ENCODE measurements around the gene LZTS2. TPM values are rescaled to one million over a fixed set of nuclear protein-coding genes. Genes with fewer than 3 reads are reported as not detected.

The LZTS2 gene, protein sequence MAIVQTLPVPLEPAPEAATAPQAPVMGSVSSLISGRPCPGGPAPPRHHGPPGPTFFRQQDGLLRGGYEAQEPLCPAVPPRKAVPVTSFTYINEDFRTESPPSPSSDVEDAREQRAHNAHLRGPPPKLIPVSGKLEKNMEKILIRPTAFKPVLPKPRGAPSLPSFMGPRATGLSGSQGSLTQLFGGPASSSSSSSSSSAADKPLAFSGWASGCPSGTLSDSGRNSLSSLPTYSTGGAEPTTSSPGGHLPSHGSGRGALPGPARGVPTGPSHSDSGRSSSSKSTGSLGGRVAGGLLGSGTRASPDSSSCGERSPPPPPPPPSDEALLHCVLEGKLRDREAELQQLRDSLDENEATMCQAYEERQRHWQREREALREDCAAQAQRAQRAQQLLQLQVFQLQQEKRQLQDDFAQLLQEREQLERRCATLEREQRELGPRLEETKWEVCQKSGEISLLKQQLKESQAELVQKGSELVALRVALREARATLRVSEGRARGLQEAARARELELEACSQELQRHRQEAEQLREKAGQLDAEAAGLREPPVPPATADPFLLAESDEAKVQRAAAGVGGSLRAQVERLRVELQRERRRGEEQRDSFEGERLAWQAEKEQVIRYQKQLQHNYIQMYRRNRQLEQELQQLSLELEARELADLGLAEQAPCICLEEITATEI
- 65.0 and 82.7 TPM in 2 replicates for total RNA-seq

DNA sequence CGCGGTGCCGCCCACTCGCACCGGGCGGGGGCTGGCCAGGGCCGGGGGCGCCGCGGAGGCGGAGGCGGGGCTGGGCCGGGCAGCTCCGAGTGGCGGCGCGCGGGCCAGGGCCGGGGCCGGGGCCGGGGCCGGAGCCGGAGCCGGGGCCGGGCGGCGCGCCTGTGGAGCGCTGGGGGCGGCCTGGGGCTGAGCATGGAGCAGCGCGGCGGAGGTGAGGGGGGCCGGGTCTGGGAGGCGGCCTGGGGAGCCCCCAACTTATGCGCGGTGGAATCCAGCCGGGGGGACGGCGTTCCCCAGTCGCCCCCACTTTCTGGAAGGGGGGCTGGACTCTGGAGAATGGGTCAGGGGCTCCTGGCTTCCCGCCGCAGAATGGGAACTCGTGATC, at the start of gene LZTS2:
LZTS2 (plus strand) TSS at position 67 of the 385 bp plus-strand sequence. CDS start 2,731 bp downstream, outside the sequence.

DNA sequence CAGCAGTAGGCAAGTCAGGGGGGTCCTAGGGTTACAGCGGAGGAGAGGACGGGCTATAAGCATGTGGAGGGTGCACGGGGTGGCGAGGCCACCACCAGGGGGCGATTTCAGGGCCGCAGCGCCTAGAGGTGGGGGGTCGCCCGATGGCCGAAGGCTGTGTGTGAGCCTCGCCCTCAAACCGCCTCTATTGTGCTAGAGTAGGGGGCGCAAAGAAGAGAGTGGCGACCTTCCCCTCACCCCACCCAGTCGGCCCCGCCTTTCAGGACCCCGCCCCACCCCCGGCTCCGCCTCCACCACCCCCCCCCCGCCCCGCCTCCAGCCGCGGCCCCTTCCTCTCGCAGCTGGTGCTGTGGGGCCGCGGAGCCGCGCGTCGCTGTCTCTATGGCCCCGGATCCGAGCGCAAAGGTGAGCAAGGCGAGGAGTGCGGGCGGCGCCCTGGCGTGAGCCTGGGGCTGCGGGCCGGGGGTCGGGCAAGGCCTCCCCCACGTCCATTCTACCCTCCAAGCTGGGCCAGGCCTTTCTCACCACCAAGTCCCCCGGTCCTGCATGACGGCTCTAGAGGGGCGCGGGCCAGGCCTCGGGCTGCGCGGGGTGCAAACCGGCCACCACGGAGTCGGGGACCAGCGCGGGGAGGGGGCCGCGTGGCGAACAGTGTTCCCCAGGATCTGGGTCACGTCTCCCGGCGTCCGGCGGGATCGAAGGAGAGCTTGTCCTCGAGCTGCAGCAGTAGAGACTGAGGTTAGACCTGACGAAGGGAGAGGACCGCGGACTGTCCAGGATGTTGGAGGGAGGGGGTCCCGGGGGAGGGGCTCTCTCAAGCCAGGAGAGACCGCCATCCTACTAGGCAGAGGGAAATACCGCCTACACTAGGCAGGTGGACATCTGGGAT, 30.2 kb upstream of the LZTS2 start, which contains the start of gene SEMA4G:
SEMA4G (plus strand) TSS at position 318 of the 889 bp plus-strand sequence. CDS start 3,409 bp downstream, outside the sequence.

DNA sequence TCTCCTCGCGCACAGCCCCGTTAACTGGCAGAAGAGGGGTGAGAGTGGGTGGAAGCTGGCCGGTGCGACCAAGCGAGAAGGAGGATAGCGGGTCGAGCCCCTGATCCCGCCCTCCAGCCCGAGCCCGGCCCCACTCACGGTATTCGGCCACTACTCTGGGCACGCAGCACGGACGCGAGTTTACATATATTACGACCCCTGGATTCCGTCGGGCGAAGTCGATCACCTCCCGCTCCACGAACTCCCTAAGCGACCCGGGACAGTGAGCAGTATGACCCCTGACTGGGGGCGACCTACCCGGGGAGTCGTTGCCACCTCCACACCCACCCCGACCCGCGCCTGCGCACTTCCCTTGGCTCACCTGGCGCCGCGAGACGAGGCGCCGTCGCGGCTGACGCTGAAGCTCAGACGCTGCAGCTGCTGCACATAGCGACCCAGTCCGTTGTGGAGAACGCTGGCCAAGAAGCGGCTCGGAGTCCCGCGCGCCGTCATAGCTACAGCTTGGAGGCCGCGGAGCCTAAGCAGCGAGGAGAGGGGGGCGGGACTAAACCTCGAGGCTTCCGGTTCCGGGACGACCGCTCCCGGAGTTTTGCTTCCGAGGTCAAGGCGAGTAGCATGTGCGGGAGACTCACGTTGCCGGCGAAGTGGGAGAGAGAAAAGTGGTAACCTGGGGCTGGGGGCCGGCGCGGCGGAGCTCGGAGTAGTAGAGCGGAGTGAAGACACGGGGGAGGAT, 12.5 kb upstream of the LZTS2 start, which contains the start of the genes MRPL43 and TWNK:
MRPL43 (minus strand) TSS at position 546 of the 733 bp plus-strand sequence; CDS start at position 492, 54 bp downstream.
TWNK (plus strand) TSS at position 592 of the 733 bp plus-strand sequence. CDS start 668 bp downstream, outside the sequence.

DNA sequence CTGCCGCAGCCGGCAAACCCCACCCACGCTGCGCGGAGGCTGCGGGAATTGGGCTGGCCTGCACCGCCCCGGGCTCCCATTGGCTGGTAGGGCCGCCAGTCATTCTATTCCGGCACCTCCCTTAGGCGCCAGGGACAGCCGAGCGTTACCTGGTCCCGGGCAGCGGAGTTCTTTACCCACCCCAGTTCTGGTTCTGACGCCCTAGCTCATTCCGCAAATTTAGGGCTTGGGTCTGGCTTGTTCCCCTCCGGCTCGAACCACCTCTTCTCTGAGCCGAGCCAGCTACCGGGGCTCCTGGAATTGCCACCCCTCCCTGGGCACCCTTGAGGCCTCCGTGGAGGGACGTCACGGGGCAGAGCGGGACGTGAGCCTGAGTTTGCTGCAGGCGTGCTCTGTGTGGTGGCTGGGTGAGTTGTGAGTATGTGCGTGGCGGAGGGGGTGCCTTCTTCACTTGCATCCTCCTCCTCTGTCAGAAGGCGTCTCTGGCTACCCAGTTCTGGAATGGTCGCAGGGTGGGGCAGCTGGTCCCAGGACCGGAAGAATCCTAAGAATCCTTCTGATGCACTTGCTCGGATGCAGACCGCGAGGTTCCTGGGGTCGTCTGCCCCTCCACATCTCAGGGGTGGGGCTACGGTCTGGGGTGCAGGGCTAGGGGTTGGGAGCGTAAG, 31.7 kb downstream of the LZTS2 start, which contains the start of the genes PDZD7 and SFXN3:
PDZD7 (minus strand) TSS at position 2 of the 668 bp plus-strand sequence. CDS start 910 bp downstream, outside the sequence.
SFXN3 (plus strand) TSS at position 107 of the 668 bp plus-strand sequence. CDS start 3,461 bp downstream, outside the sequence.

Other genes starting within 250 kb of the LZTS2 start
- gene SLF2, start 86.8 kb upstream of the LZTS2 start, total RNA-seq, result 34.9 and 37.2 TPM in 2 replicates
- gene SEMA4G, start 30.3 kb upstream of the LZTS2 start, total RNA-seq, result 0.13 and 0.31 TPM in 2 replicates
- gene MRPL43, start 12.3 kb upstream of the LZTS2 start, total RNA-seq, result 48.4 and 62.6 TPM in 2 replicates
- gene TWNK, start 12.3 kb upstream of the LZTS2 start, total RNA-seq, result 3.3 and 5.7 TPM in 2 replicates
- gene PDZD7, start 31.3 kb downstream of the LZTS2 start, total RNA-seq, result 3.3 and 3.4 TPM in 2 replicates
- 86.0 and 107 TPM in 2 replicates for gene SFXN3, start 31.4 kb downstream of the LZTS2 start, total RNA-seq
- 78.5 and 101 TPM in 2 replicates for gene KAZALD1, start 62.2 kb downstream of the LZTS2 start, total RNA-seq
- not detected in 2 replicates for gene TLX1, start 131.5 kb downstream of the LZTS2 start, total RNA-seq
- not detected in 2 replicates for gene LBX1, start 229.7 kb downstream of the LZTS2 start, total RNA-seq

All from aortic smooth muscle cell (primary cell).